Peyer's patch (tissue), 4 donors: ENCODE results near the gene CEACAM4. TPM values are rescaled to one million over a fixed set of nuclear protein-coding genes. Genes with fewer than 3 reads are reported as not detected.
A peak's percentile ranks its signal among the peaks of the same experiment; 100 is the strongest.

Experiments used
- DNase-seq, 3 donors: peaks; one replicate each; pipeline ENCODE4 v3.0.0-alpha.2; 2017 to 2019
- H3K27ac ChIP-seq, 4 donors: fragments of 200-600 bp; sonication (generic); one replicate each; pipeline ENCODE4 v1.5.1; 2016 to 2019
- H3K27me3 ChIP-seq, 2 donors: fragments of 200-600 bp; sonication (generic); one replicate each; pipeline ENCODE4 v1.5.1; 2019
- H3K36me3 ChIP-seq, 3 donors: fragments of 200-600 bp; sonication (generic); one replicate each; pipeline ENCODE4 v1.5.1; 2016 to 2019
- H3K4me1 ChIP-seq, 4 donors: fragments of 200-600 bp; sonication (generic); one replicate each; pipeline ENCODE4 v1.5.1; 2016 to 2019
- H3K4me3 ChIP-seq, 4 donors: fragments of 200-600 bp; sonication (generic); 1 replicate in 3 of 4; 2 replicates in 1 of 4; pipeline ENCODE4 v1.5.1; 2016 to 2019; ENCODE audit warnings: mild to moderate bottlenecking in 1 of 4
- H3K9me3 ChIP-seq, 4 donors: fragments of 200-600 bp; sonication (generic); one replicate each; pipeline ENCODE4 v1.5.1; 2016 to 2019; ENCODE audit warnings: mild to moderate bottlenecking in 1 of 4
- CTCF ChIP-seq, 6 experiments: fragments of 450-650 bp in 4 of 6; fragments of 200-600 bp in 2 of 6; sonication (generic) in 1 of 6; IDR thresholded peaks; one replicate each; pipeline ENCODE4 v1.5.1; 2017 to 2019; ENCODE audit warnings: antibody characterized with exemption in 6 of 6, mild to moderate bottlenecking in 3 of 6, moderate library complexity in 1 of 6
- POLR2A ChIP-seq, 2 donors: fragments of 450-650 bp; IDR thresholded peaks; one replicate each; pipeline ENCODE4 v1.5.1; 2017; ENCODE audit warnings: antibody characterized with exemption in 2 of 2, mild to moderate bottlenecking in 2 of 2, moderate library complexity in 2 of 2
- total RNA-seq, 4 donors: library from RNA; depleted of rRNA; stranded (reverse); fragments of >200 nt; gene quantifications; one replicate each; pipeline ENCODE4 v1.1.0, GENCODE V29; 2016

CEACAM4 gene
- total RNA-seq, 4 donors from 2014 or later: not detected

- TF ChIP-seq CTCF (IDR thresholded peaks at IDR 0.05): no peak
- no peak for TF ChIP-seq POLR2A (IDR thresholded peaks at IDR 0.05)
- Histone ChIP-seq H3K27ac (no peak overlapping the region), H3K4me1 (no peaks in the 10 kb centered on the region), H3K4me3 (no peak overlapping the region), H3K27me3 (no peaks in the 10 kb centered on the region), H3K9me3 (no peaks in the 10 kb centered on the region), H3K36me3 (no peaks in the 10 kb centered on the region)
- DNase-seq: no peak
These were observed 25.1 kb downstream of the CEACAM4 start for GRCh38 chr19:41601771-41602170.

GRCh38 chr19:41599175-41599966 lies 27.5 kb downstream of the CEACAM4 start:
- peak in 1 of 3 donors; percentile 6 for DNase-seq
- no peaks in the 10 kb centered on the region for H3K36me3 ChIP-seq
- TF ChIP-seq POLR2A (IDR thresholded peaks at IDR 0.05): no peak
- no peak for TF ChIP-seq CTCF (IDR thresholded peaks at IDR 0.05)
- H3K27ac ChIP-seq: no peak overlapping the region
- no peak overlapping the region for H3K4me3 ChIP-seq
- H3K9me3 ChIP-seq: no peaks in the 10 kb centered on the region
- no peaks in the 10 kb centered on the region for H3K4me1 ChIP-seq
- H3K27me3 ChIP-seq: no peaks in the 10 kb centered on the region

GRCh38 chr19:41597600-41598041 lies 29.3 kb downstream of the CEACAM4 start:
- no peak overlapping the region for H3K4me3 ChIP-seq
- no peaks in the 10 kb centered on the region for H3K27me3 ChIP-seq
- no peak overlapping the region for H3K27ac ChIP-seq
- H3K36me3 ChIP-seq: no peaks in the 10 kb centered on the region
- no peaks in the 10 kb centered on the region for H3K4me1 ChIP-seq
- H3K9me3 ChIP-seq: no peaks in the 10 kb centered on the region
- TF ChIP-seq POLR2A (IDR thresholded peaks at IDR 0.05) (no peak), CTCF (IDR thresholded peaks at IDR 0.05) (peak; percentile 79 to 97 (median 84))
- DNase-seq: peak in 2 of 3 donors; percentile 84 to 92

- Histone ChIP-seq H3K4me1 (no peaks in the 10 kb centered on the region), H3K4me3 (no peak overlapping the region), H3K27me3 (no peaks in the 10 kb centered on the region), H3K9me3 (no peaks in the 10 kb centered on the region), H3K36me3 (no peaks in the 10 kb centered on the region), H3K27ac (no peak overlapping the region)
- TF ChIP-seq CTCF (IDR thresholded peaks at IDR 0.05) (no peak), POLR2A (IDR thresholded peaks at IDR 0.05) (no peak)
- DNase-seq: no peak
These were observed 31.0 kb downstream of the CEACAM4 start for GRCh38 chr19:41595890-41596280.

- H3K27ac ChIP-seq: no peak overlapping the region
- H3K36me3 ChIP-seq: no peaks in the 10 kb centered on the region
- no peaks in the 10 kb centered on the region for H3K9me3 ChIP-seq
- DNase-seq: peak in 2 of 3 donors; percentile 30 to 76
- TF ChIP-seq POLR2A (IDR thresholded peaks at IDR 0.05): no peak
- TF ChIP-seq CTCF (IDR thresholded peaks at IDR 0.05): peak; percentile 41 to 75 (median 67)
- no peak overlapping the region for H3K4me3 ChIP-seq
- H3K27me3 ChIP-seq: no peaks in the 10 kb centered on the region
- H3K4me1 ChIP-seq: no peaks in the 10 kb centered on the region
These were observed 31.5 kb downstream of the CEACAM4 start for GRCh38 chr19:41595258-41595889.
